ENCODE measurements around the gene FARP2.

FARP2 gene

GRCh38 chr2:241459520-241459919 is 103.4 kb downstream of the FARP2 start:
- DNase-seq = no peak

DNA sequence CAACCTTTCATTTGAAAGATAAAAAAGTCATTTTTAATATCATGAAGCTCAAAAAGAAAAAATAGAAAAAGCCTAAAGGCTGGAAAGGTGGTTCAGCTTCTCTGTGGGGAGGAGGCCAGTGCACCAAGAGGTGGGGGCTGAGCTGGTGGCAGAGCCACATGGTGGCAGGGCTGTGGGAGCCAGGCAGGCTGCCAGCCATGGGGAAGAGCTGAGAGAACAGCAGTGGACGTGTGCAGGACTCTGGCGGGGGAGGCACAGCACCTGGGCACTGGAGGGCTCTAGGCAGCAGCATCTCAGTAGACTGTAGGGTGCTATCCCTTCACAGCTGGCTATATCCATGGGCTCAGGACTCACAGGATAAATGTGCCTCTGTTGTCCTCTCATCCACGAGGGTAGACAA is 104.5 kb downstream of the FARP2 start:
- DNase-seq = no peak

DNA sequence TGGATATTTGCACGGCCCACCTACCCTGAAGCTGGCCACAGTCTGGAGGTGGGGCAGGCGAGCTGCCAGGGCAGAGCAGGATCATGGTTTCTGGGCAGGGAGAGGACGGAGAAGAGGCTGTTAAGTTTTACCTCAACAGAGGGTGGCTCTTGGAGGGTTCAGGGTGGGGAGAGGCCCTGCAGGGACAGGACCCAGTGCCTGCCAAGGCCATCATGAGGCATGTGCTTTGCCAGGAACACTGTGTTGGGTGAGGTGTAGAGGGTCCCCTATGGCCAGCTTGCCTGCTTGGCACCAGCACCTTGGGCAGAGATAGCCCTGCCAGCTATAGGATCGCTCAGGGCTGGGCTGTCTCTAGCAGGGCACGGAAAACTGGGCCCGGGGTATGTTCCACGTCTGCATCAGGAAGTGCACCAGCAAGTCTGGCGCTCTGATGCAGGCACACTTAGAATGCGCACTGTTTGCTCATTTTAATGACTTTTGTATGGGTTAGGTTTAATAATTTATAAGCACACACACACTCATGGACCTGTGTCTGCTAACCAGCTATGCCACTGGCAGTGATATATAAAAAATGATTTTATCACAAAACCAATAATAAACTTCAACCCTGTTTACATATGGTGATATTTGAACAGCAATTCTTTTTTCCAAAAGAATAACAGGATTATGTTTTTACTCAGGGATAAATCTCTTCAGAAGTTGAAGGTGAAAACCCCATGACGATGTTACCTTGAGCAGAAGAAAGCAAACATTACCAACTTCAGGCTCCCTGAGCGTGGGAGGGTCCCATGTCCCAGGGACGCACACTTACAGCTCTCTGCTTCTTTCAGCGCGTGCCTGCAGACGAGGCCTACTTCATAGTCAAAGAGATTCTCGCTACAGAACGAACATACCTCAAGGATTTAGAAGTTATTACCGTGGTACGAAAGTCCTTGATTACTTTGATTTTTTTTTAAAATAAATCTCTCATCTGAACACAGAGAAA is 105.9 kb downstream of the FARP2 start:
- DNase-seq = no peak

DNA sequence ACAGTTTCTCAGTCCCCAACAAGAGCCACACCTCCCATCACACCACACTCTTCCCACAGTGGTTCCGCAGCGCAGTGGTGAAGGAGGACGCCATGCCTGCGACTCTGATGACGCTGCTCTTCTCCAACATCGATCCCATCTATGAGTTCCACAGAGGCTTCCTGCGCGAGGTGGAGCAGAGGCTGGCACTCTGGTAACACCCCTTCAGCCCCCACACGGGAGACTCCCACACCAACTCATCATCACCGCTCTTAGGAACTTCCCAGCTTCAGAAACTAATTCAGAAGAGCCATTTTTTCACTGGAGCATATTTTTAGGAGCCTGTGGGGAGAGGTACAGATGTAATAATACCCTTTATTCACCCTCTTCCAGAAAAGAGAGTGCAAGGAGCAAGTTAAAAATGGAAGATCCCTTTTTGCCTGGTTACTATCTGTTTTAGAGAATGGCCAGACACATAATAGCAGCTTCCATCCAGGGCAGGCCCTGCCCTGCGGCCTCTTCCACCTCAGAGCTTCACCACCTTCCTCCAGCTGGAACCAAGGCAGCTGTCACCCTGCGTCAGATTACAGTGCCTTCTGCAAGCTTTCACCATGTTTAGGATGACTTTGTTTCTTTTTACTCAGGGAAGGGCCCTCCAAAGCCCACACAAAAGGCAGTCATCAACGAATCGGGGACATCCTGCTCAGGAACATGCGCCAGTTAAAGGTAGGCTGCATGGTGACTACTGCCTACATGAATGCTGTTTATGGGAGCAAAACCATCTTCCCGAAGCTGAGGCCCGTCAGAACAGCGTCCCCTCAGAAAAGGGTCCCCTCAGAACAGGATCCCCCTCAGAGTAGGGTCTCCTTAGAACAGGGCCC is 107.4 kb downstream of the FARP2 start:
- DNase-seq = no peak

GRCh38 chr2:241465543-241465942 is 109.5 kb downstream of the FARP2 start:
- no peak for DNase-seq

DNA sequence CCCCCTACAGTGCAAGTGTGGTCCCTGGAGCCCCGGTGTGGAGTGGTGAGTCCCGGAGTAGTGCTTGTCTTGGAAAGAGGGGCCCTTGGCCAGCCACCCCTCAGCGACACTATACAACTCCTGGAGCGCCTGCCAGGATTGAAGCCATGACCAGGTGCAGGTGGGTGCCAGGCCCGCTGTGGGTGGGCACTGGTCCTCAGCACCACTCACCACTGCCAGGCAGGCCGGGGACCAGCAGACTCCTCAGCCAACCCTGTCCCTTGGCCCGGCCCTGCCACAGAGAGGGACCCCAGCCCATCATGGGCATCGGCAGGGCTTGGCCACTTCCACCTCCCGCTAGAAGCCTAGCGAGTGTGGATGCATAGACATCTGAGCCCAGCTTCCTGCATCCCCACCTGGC is 110.1 kb downstream of the FARP2 start:
- no peak for DNase-seq

DNA sequence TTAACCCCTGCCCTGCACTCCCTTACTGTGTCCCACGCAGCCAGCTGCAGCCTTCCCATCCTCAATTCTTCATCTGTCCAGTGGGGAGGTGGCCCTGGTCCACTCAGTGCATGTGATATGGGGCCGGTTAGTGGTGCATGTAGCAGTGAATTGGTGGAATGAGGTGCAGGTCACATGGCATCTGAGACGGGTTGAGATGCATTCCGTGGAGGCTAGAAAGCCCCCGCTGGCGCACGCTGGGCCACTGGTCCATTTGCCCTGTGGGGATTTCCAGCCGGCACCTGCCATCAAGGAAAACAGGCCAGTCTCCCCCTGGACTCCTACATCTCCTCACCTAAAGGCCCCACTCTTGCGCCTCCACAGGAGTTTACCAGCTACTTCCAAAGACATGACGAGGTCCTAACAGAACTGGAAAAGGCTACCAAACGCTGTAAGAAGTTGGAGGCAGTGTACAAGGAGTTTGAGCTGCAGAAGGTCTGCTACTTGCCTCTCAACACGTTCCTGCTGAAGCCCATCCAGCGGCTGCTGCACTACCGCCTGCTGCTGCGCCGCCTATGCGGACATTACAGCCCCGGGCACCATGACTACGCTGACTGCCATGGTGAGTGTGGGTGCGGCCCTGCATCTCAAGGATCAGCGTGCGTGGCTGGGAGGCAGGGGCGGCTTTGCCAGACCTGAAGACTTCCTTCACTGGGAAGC is 111.8 kb downstream of the FARP2 start:
- DNase-seq = no peak

GRCh38 chr2:241468476-241468781 is 112.3 kb downstream of the FARP2 start:
- DNase-seq = no peak

DNA sequence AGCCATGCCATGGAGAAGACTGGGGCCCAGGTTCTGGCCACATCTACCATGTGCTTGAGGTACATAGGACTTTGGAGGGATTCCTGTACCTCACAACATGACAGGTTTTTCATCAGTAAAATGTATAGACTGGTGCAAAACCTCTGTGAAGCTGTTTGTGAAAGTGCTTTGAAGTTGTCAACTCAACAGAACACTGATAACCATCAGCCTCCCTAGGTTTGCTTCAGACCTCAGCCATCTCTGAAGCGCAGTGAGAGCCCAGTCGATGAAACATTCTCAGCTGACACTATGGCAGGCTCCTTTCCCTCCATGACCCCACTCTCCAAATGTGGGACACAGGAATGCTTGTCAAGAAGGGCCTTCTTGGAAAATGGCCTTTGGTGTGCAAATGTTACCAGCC is 113.7 kb downstream of the FARP2 start:
- no peak for DNase-seq

- DNase-seq = no peak
These were observed 117.3 kb downstream of the FARP2 start for GRCh38 chr2:241473399-241473798.

DNA sequence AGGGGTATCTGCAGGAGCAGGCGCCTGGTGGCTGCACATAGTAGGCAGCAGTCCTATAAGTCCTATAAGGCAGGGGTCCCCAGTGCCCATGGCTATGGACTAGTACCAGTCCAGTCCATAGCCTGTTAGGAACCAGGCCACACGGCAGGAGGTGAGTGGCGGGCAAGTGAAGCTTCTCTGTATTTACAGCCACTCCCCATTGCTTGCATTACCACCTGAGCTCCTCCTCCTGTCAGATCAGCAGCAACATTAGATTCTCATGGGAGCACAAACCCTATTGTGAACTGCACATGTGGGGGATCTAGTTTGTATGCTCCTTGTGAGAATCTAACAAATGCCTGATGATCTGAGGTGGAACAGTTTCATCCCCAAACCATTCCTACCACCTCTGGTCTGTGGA is 119.2 kb downstream of the FARP2 start:
- no peak for DNase-seq

- no peak for DNase-seq
These were observed 122.1 kb downstream of the FARP2 start for GRCh38 chr2:241478166-241478565.

- DNase-seq = no peak
These were observed 123.2 kb downstream of the FARP2 start for GRCh38 chr2:241479026-241479898.

- DNase-seq = no peak
These were observed 125.6 kb downstream of the FARP2 start for GRCh38 chr2:241481687-241482086.

DNA sequence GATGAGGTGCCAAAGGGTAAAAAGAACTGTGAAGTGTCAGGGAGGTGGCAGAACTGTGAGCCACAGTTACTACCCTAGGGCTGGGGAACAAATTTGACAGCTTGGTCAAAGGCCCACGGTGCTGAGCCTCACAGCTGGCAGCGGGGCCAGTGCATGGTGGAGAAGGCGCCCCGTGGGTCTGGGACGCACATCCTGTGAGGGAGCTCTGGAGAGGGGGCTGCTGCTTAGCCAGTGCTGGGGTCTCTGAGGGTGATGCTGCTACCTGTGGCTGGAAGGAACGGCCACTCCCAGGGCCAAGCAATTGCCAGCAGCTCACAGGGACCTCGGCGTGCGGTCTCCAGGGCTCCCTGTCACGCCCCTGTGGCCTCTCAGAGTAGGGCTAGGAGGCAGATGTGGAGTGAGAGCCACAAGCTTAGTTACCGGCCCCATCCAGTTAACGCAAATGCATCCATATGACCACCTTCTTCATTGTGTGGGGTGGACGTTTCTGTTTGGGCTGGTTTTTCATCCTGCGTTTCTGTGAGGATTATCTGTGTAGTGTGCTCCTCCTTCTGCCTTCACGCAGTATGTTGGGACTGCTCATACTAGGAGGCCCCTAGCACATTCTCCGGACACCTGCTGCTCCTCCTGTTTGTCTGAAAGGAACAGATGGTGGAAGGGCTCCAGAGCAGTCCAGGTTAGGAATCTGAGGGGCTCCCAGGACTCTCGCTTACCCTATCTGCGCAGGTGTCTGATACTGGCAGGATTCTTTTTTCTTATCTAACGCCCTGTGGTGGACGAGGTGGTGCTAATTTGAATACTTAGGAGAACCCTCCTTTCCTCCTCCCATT is 126.3 kb downstream of the FARP2 start:
- DNase-seq = no peak

DNA sequence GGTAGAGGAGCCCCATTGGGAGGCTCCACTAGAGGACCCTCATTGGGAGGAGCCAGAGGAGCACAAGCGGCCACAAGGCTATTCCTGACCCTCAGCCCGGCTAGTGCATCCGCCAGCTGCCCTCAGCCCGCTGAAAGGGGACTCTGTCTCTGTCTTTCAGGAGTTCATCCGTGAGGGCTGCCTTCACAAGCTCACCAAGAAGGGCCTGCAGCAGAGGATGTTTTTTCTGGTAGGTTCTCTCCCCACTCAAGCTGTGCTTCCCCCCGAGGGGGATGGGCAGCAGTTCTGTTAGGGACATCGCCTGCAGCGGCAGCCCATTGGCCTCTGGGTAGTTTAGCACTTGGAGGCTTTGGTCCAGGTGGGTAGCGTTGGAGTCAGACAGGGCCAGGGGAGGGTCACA is 127.2 kb downstream of the FARP2 start:
- DNase-seq = no peak

- no peak for DNase-seq
These were observed 129.3 kb downstream of the FARP2 start for GRCh38 chr2:241485172-241485911.

DNA sequence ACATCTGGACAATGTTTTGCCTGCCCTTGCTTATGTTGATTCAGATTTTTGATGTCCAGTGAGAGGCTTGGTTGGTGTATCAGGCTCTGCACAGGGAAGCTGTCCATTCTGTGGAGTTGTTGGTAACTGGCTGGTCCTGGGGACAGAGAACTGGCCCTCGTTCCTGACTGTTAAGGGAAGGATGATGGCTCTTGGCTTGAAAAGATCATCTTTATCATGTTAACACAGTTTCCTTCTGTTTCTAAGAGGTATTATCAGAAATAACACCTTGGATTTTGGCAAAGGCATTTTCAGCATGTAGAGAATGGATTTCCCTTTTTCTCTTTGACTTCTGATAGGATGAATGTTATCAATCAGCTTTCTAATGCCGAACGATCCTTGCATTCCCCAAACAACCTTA is 133.0 kb downstream of the FARP2 start:
- no peak for DNase-seq

- DNase-seq = no peak
These were observed 133.9 kb downstream of the FARP2 start for GRCh38 chr2:241489733-241490680.
